ENCODE measurements around the gene NDUFV3.
"Not testable (repeated sequence)": the region's sequence is repeated elsewhere in the genome, so short reads cannot be mapped to it uniquely, and the experiment has no call there.

NDUFV3 gene

GRCh38 chr21:42892931-42893755 is at the start of gene NDUFV3:
TSS of gene NDUFV3 (plus strand) at chr21:42893309. CDS start at chr21:42893334, 25 bp downstream.
- no peak for TF ChIP-seq JUND (IDR thresholded peaks at IDR 0.05; ENCODE audit: low read depth)
- in situ Hi-C loops (cut with HindIII; ENCODE audit: low pct_unique_long_range_greater_than_20kb, low sequenced_read_pairs): no loop called here
- DNase-seq (ENCODE audit: low read depth in 1 of 2, low spot score in 1 of 2): peak; percentile 87 to 99

DNA sequence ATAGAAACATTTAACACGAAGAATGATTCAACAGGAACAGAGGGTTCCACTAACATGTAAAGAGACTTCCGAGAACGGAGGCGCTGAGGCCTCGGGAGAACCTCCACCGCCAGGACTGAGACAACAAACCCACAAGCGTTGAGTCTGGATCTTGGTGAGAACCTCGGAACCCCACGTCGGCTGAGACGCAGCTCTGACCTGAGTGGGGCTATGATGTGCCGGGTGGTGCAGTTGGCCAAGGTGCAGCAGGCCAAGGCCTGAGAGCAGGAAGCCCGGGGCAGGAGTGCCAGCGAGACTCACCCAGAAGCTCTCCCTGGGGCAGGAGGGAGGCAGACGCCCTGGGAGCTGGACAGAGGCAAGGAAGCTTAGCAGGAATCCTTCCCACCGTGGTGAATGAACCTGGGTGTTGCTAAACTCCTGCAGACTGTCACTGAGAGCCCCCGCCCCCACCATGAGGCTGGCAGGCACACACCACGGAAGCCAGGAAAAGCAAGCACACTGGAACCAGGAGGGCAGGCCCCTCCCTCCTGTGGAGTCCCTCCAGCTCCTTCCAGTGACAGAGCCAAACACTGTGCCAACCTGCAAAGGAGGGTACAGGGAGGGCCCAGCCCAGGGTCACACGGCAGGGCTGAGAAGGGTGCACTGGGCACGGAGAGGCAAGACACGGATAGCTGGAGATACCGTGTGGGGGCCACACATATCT is 48.5 kb upstream of the NDUFV3 start:
- no peak for DNase-seq (ENCODE audit: low read depth in 1 of 2, low spot score in 1 of 2)
- in situ Hi-C loops (cut with HindIII; ENCODE audit: low pct_unique_long_range_greater_than_20kb, low sequenced_read_pairs): no loop called here
- no peak for TF ChIP-seq JUND (IDR thresholded peaks at IDR 0.05; ENCODE audit: low read depth)

DNA sequence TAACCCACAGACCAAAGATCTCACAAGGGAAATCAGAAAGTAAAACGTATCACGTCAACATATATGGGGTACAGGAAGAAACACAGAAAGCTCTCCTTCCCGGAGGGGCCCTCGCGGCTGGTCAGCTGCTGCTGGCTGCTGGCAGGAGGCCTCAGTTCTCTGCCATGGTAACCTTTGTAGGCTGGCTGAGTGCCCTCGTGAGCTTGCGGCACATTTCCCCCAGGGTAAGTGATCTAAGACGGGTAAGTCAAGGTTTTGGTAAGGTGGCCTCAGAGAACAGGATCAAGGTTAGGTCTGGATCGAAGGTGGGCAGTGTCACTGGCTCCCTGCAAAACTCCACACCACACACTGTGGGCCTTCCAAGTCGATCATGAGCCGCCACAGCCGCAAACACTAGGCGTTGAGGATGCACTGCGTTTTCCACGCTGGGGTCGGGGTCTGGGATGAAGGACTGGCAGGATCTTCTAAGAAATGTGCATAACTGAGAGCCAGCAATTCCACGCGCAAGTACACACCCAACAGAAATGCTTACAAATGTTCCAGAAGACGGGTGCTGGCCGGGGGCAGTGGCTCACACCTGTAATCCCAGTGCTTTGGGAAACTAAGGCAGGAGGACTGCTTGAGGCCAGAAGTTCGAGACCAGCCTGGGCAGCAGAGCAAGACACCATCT is 47.7 kb upstream of the NDUFV3 start:
- no peak for TF ChIP-seq JUND (IDR thresholded peaks at IDR 0.05; ENCODE audit: low read depth)
- DNase-seq (ENCODE audit: low read depth in 1 of 2, low spot score in 1 of 2): no peak
- in situ Hi-C loops (cut with HindIII; ENCODE audit: low pct_unique_long_range_greater_than_20kb, low sequenced_read_pairs): no loop called here

DNA sequence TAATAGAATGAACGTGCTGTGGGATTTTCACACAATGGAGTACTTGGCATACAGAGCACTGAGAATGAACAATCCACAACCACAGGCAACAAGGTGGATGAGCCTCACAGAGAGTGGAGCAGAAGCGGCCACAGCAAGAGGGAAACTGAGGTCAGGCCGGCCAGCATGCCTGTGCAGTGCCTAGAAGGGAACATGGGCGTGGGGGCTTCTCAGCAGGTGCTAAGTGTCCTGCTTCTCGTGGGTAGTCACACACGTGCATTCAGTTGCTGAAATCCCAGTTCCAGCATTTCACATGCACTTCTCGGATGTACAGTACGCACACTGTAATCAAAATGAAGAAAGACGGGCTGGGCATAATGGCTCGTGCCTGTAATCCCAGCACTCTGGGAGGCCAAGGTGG is 46.9 kb upstream of the NDUFV3 start:
- TF ChIP-seq JUND (IDR thresholded peaks at IDR 0.05; ENCODE audit: low read depth): no peak
- in situ Hi-C loops (cut with HindIII; ENCODE audit: low pct_unique_long_range_greater_than_20kb, low sequenced_read_pairs): no loop called here
- DNase-seq (ENCODE audit: low read depth in 1 of 2, low spot score in 1 of 2): no peak

DNA sequence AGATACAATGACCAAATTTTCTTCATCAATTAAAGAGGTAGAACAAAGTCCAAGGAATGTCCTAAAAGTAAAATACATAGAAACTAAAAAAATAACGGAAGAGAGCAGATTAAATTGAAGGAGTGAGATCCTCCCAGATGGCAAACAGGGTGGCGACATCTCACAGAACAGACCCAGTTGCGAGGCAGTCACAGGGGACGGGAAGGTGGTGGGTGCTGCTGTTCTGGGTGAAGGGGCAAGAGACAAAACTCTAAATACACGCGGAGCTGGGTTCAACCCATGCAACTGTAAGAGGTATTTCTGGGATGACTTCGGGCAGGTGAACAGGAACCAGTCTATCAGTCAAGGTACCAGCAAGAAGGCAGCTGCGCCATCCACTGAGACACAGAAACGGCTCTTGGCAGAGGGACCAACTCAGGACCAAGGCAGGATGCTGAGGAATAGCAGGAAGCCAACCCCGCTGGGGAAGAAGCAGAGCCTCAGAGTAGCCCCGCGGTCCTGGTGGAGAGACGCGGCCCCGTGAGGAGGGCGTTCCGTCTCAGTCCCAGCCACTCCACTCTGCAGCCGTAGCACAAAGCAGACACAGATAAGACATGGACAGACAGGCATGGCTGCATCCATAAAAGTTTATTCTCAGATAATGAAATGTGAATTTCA is 45.9 kb upstream of the NDUFV3 start:
- in situ Hi-C loops (cut with HindIII; ENCODE audit: low pct_unique_long_range_greater_than_20kb, low sequenced_read_pairs): no loop called here
- no peak for DNase-seq (ENCODE audit: low read depth in 1 of 2, low spot score in 1 of 2)
- no peak for TF ChIP-seq JUND (IDR thresholded peaks at IDR 0.05; ENCODE audit: low read depth)

GRCh38 chr21:42847726-42848125 is 45.4 kb upstream of the NDUFV3 start:
- DNase-seq (ENCODE audit: low read depth in 1 of 2, low spot score in 1 of 2): no peak
- TF ChIP-seq JUND (IDR thresholded peaks at IDR 0.05; ENCODE audit: low read depth): no peak
- in situ Hi-C loops (cut with HindIII; ENCODE audit: low pct_unique_long_range_greater_than_20kb, low sequenced_read_pairs): no loop called here

DNA sequence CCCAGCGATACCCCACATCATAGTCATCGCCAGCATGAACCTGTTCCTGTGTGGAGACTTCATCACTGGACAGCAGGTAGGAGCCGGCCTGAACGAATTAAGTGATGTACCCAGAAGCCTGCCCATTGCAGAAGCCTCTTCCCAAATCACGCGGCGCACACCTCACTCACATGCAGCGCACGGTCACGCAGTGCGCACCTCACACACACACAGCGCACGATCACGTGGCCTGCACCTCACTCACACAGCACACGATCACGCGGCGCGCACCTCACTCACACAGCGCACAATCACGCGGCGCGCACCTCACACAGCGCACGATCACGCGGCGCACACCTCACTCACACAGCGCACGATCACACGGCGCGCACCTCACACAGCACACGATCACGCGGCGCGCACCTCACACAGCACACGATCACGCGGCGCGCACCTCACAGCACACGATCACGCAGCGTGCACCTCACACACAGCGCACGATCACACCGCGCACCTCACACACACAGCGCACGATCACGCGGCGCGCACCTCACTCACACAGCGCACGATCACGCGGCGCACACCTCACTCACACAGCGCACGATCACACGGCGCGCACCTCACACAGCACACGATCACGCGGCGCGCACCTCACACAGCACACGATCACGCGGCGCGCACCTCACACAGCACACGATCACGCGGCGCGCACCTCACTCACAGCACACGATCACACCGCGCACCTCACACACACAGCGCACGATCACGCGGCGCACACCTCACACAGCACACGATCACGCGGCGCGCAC is 44.8 kb upstream of the NDUFV3 start:
- DNase-seq (ENCODE audit: low read depth in 1 of 2, low spot score in 1 of 2); in situ Hi-C loops (cut with HindIII; ENCODE audit: low pct_unique_long_range_greater_than_20kb, low sequenced_read_pairs): not testable (repeated sequence)

- in situ Hi-C loops (cut with HindIII; ENCODE audit: low pct_unique_long_range_greater_than_20kb, low sequenced_read_pairs): no loop called here
- TF ChIP-seq JUND (IDR thresholded peaks at IDR 0.05; ENCODE audit: low read depth): no peak
- no peak for DNase-seq (ENCODE audit: low read depth in 1 of 2, low spot score in 1 of 2)
Observed at GRCh38 chr21:42848932-42849758, 44.0 kb upstream of the NDUFV3 start.

DNA sequence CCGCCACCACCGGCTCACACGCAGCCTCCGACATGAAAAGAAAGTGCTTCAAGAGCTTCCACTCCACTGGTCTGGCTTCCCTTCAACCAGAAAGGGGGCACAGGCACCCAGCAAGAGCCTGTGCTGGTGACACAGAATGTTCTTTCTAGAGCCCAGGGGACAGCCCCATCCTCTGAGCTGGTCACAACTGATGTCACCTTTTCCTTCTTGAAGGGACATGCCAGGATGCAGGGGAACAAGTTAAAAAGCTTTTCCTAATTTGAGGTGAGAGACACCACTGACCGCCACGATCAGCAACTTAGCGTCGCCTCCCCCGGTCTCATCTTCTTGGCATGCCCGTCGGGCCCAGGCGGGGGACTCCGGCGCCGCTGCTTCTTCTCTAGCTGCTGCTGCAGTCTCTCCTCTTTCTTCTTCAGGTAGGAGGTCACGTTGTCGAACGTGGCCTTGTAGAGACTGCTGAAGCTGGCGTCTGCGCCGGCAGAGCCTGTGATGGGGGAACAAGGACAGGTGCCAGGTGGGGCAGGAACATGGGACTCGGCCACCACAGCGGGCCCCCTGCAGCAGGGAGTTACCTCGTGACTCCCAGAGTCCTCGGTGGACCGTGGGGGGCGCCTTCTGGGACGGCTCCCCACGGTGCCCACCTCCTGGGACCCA is 43.2 kb upstream of the NDUFV3 start:
- in situ Hi-C loops (cut with HindIII; ENCODE audit: low pct_unique_long_range_greater_than_20kb, low sequenced_read_pairs): no loop called here
- DNase-seq (ENCODE audit: low read depth in 1 of 2, low spot score in 1 of 2): no peak
- no peak for TF ChIP-seq JUND (IDR thresholded peaks at IDR 0.05; ENCODE audit: low read depth)

- in situ Hi-C loops (cut with HindIII; ENCODE audit: low pct_unique_long_range_greater_than_20kb, low sequenced_read_pairs): no loop called here
- no peak for TF ChIP-seq JUND (IDR thresholded peaks at IDR 0.05; ENCODE audit: low read depth)
- no peak for DNase-seq (ENCODE audit: low read depth in 1 of 2, low spot score in 1 of 2)
Observed at GRCh38 chr21:42850463-42850862, 42.6 kb upstream of the NDUFV3 start.
